ENCODE data around the gene CFAP54.
"Not testable (repeated sequence)": the region's sequence is repeated elsewhere in the genome, so short reads cannot be mapped to it uniquely, and the experiment has no call there.

Gene CFAP54

GRCh38 chr12:96514328-96514727, 25.0 kb downstream of the CFAP54 start:
- no peak for DNase-seq

DNA sequence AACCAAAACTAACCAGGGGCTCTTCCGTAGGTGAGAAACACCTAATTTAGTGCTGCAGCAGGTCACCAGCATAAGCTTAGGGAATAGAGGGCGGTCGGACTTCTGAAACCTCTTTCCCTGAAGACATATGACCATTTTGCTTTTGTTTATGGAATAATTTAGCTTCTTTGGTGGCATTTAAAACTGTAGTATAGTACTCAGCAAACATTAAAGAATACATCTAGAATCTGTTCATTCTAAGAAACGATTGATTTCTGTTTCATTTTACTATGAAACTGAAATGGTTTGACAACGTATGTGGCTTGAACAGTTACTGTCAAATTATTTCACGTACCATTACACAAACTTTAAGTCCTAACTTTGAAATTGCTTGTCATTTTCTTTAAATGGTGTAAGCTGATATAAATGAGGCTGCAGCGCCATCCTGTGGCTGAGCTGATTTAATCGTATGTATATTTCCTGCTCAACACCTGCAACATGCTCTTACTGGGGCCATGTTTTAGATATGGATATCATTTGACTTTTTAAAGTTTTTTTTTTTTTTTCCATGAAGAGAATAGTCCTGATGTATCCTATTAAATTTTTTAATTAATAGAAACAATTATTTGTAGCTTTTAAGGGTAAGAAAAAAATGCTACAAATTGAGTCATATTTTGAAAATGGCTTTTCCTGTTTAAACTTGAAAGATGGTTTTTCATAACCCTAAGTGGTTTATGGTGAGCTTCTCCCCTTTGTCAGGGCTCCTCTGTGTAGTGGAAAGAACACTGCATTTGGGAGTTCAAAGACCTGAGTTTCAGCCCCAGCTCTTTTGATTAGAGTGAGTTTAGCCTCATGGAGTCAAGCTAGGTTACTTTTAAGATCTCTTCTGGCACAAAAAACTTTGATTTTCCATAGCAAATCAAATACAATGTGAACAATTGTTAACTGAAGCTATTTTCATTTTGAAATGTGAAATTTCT, 27.4 kb downstream of the CFAP54 start:
- peak; percentile 88 for DNase-seq

DNA sequence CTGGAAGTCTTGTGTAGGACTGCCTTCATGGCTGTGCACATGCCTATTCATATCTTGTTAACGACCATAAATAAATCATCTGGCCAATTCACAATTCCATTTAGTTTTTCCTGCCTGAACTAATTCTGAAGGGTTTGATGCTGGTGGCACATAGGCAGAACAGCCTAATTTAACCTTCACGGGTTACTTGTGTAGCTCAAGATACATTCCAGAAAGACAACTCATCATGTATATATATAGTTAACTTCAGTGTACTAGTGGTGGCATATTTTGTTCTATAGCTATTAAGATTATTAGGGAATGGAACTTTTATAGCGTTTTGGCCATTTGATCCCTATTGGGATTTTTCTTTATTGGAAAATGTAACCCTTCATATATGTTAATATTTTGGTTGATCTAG, 31.4 kb downstream of the CFAP54 start:
- no peak for DNase-seq

DNA sequence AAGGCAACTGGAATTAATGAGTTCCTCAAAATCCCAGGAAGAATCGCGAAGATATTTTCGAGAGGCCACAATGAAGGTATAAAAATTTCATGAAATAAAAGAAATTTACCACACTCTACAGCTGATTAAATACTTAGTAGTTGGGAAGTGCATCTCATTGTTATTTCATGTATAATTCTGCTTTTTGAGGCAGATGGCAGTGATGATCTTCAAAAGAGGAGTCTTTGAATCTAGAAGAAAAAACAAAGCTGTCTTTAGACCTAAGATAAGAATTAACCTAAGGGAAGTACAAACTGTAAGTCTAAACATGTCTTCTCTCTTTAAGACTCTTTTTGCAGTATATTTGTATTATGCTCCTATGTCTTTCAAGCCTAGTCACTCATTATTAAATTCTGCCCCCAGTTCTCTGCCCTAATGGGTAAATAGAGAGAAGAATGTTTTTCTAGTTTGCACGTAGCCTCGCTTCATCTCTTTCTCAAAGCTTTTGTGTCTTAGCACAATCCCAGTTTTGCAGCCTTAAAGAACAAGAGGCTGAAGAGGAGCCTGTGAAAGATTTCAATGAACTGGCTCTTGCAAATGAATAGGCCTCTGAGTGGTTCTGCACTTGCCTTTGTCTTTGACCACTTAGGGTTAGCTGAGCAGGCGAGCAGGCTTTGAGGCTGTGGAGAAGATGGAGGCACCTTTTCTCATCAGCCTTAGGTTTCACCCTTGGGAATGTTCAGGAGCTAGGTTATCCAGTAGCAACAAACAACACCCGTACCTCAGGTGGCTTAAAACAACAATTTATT, 32.7 kb downstream of the CFAP54 start:
- DNase-seq: no peak

- no peak for DNase-seq
Measured at GRCh38 chr12:96522690-96523089, 33.3 kb downstream of the CFAP54 start.

GRCh38 chr12:96526110-96526509, 36.7 kb downstream of the CFAP54 start:
- DNase-seq: no peak

DNA sequence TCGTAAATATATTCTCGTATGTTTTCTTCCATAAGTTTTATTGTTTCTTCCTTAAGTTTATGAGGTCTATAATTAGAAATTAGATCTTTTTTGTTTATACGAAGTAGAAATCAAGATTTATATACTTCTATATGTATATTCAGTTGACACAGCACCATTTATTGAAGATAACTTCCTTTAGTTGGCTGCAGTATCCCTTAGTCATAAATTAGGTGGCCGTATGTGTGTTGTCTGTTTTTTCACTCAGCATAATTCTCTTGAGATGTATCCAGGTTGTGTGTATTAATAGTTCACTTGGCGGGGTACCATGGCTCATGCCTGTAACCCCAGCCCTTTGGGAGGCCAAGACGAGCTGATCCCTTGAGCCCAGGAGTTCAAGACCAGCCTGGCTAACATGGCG, 40.5 kb downstream of the CFAP54 start:
- DNase-seq: no peak

DNA sequence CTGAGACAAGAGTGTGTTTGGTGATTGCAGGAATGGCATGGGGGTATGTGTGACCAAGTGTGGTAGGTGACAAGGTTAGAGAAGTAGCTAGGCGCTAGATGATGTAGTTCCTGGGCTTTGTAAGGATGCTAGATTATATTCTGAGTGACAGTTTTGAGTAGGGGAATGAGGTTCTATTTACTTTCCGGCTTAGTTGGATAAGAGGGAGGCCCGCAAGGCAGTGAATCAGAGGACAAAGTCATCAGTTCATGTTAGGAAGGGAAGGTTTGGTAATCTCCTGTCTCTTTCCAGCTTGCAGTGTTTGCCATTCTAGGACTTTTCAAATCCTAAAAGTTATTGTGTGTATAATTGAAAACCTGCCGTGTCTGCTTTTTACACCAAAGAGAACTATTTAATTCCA, 45.0 kb downstream of the CFAP54 start:
- no peak for DNase-seq

- no peak for DNase-seq
Measured at GRCh38 chr12:96548384-96548783, 59.0 kb downstream of the CFAP54 start.

DNA sequence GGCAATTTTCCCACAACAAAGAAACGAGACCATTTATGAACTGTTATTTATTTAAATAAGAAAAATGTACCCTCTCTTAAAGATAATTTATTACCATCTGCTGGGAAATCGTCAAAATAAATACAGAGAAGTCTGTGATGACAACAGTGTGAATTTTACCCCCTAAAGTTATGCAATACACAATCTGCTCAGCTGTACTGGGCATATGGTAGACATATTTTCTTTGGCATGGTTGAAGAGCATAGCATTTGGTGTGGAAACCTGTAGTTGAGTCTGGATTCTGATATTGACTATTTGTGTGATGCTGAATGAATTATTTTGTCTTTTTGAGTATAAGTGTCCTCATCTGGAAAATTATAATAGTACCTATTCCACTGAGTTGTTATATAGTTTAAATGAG, 60.0 kb downstream of the CFAP54 start:
- DNase-seq: no peak

GRCh38 chr12:96570579-96570978, 81.2 kb downstream of the CFAP54 start:
- DNase-seq: no peak

DNA sequence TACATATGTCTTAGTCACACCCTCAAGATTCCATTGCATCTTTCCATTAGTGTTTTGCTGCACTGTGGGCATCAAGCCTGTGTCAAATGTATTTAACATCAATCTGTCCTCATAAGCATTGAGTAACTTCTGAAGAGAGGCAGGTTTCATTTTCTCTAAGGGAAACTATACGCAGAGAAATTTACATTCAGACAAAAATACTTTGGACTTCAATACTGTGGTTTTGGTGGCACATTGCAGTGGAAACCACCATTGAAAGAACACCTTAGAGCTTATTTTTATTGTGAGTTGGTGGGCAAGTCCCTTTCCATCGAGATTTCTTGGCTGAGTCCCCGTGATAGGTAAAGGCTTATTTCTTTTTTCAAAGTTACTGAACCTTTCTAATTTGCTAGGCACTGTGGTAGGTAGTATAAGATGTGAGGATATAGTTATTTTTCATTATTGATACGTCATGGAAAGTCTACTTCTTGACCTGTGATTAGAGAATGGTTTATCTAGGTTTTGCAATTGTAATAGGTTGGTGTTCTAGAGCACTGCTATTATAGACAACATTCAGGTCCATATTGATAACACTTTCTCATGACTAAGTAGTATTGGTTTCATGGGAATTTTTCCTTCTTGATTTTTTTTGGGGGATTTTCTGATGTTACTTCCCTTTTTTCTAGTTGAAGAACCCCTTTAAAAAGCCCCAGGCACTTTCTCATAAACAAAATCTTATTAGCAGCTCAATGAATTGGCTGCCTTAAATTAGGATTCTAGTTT, 81.9 kb downstream of the CFAP54 start:
- DNase-seq: no peak

- DNase-seq: no peak
Measured at GRCh38 chr12:96578526-96579125, 89.2 kb downstream of the CFAP54 start.

- DNase-seq: no peak
Measured at GRCh38 chr12:96585977-96586376, 96.6 kb downstream of the CFAP54 start.

DNA sequence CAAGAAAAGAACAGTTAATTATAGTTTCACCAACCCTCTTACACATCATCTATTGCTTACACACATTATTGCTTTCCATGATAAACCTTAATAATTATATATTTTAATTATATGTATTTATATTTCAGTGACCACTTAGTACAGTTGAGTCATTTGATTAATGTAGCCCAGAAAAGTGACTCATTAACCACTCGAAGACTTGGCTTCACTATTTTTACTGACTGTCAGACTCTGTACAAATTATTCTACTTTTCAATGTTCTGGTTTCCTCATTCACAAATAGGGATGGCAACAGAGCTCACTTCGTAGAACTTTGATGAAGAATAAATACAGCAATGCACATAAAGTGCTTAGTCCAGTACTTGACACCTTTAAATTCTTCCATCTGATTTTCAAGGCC, 98.3 kb downstream of the CFAP54 start:
- no peak for DNase-seq

DNA sequence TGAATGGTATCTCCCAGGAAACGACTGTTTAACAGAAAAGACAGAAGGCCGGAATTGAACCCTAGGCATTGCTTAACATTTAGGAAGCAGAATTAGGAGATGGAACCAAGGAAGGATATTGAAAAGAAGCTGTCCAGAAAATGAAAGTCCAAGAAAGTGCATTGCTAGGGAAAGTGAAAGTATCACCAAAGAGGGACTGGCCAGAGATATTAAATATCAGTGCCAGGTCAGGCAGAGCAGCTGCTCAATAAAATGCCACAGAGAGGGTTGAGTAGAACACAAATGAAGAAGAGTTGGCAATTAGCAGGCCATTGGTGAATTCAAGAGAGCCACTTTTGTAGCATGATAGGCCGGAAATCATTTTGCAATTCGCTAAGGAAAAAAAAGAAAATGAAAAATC, 101.6 kb downstream of the CFAP54 start:
- no peak for DNase-seq

DNA sequence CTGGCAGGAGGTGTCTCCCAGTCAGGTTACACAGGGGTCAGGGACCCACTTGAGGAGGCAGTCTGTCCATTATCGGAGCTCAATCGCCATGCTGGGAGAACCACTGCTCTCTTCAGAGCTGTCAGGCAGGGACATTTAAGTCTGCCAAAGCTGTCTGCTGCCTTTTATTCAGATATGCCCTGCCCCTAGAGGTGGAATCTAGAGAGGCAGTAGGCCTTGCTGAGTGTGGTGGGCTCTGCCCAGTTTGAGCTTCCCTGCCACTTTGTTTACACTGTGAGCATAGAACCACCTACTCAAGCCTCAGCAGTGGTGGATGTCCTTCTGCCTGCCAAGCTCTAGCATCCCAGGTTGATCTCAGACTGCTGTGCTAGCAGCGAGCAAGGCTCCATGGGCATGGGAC, 115.0 kb downstream of the CFAP54 start:
- not testable (repeated sequence) for DNase-seq

GRCh38 chr12:96605684-96606083, 116.3 kb downstream of the CFAP54 start:
- no peak for DNase-seq

DNA sequence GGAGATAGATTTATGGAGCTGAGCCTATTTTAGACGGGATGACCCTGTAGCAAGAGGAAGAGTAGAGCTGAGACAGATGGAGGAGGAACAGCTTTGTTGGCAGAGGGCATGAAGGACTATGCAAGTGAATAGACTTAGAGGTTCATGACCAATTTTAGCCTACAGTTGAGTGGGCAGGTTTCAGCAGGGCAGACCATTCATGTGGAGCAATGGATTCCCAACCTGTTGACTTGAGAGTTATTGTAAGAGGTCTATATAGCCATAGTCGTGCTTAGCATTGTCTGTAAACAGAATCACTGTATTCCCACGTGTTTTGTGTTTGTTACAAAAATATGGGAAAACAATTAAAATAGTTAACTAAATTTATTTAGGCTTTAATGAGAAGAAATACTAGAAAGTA, 116.8 kb downstream of the CFAP54 start:
- no peak for DNase-seq

- no peak for DNase-seq
Measured at GRCh38 chr12:96606644-96607043, 117.3 kb downstream of the CFAP54 start.

DNA sequence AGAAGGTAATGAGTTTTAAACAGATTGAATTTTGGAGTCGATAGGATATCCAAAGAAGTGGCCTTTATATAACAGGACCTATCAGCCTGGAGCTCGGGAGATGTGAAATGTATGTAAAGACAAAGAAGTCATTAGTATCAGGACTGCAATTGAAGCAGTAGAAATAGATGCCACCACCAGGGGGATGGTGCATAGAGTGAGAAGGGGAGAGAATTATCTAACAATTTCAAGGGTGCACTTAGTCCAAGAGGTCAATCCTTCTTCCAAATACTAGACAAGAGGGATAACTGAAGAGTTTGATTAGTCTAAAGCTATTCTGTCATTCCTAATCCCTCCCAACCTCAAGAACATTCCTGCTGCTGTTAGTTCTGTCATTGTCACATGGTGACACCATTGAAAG, 127.8 kb downstream of the CFAP54 start:
- no peak for DNase-seq

DNA sequence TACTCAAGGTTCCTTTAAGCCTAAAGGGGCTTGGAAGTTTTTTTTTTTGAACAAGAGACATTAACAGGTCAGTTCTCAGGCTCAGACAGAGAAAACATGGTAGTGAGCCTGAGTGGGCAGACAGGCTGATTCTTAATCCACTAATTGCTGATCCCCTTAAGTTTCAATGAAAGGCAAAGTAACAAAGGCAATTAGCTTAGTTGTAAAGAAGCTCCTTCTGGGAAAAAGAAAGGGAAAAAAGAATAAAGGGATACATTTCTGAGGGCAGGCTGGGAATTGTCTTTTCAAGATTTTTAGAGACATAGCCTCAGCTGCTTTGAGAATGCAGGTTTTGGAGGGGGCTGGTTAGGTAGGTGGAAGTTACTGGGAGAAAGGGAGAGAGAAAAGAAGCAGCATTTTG, 133.8 kb downstream of the CFAP54 start:
- no peak for DNase-seq

DNA sequence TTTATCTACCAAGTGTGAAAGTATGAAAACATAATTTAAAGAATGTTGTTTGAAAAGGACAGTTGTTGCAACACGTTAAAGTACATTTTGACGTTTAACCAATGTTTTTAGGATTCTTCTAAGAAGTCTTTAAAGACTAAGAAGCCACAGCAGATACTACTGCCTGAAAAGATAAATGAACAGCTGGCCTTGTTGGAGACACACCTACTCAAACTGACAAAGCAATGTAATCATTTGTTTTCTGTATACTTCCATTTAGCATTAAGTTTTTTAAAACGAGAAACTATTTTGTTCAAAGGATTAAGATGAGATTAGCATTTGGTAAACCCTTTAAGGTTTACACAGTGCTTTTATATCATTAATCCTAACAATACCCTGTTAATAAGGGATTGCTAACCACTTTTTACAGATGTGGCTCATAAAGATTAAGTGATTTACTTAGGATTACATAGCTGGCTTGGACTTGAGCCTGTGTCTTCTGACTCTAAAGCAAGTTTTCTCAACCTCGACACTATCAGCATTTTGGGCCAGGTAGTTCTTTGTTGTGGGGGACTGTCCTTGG, 134.4 kb downstream of the CFAP54 start:
- no peak for DNase-seq
